HG03103 (cell line): Measurements from ENCODE around the gene CR1.
A peak's percentile ranks its signal among the peaks of the same experiment; 100 is the strongest.
"Not testable (repeated sequence)": the region's sequence is repeated elsewhere in the genome, so short reads cannot be mapped to it uniquely, and the experiment has no call there.

ENCODE experiments used
- ATAC-seq: cut with Tn5 transposase; IDR thresholded peaks from one replicate; pipeline ENCODE4 v1.9.1; 2021; ENCODE audit warnings: low read depth; ENCODE audit not compliant: unreplicated experiment

Gene CR1

DNA sequence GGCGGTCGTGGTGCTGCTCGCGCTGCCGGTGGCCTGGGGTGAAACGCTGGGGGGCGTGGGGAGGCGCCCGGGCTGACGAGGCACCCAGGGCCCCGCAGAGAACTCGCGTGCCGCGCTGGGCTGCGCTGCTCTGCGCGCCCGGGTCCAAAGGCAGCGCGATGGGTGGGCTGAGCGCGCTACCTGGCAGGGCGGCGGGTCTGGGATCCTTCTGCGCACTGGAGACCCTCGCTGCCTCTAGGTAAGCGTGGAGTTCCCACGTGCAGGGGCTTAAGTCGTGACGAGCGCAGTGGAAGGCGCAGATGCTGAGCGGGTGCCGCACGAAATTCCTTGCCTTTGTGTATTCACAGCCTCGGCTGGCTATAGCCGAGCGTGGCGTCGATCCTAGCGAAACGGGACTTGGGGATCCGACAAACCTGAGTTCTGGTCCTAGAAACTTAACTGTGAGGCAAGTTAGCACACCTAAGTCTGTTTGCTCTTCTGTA, 173.6 kb downstream of the CR1 start:
- no peak for ATAC-seq

DNA sequence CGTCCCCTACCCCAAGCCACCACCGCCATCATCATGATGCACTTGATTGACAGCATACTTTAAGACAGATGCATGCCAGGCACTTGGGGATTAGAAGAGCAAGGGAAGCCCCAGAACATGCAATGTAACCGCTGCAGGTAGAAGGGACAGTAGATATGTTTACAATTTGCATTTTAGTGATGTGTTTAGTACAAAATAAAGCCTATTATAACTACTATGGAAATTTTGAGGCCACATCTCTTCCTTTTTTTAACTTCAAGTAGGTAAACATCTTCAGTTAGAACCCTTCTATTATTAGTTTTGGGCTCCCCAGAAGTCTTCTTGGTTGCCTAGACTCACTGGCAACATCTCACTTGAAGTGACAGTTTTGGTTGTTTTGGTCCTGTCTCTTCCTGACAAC, 174.2 kb downstream of the CR1 start:
- peak; percentile 56 for ATAC-seq

- ATAC-seq, result no peak
These were observed 175.0 kb downstream of the CR1 start for GRCh38 chr1:207670997-207671396.

- no peak for ATAC-seq
These were observed 176.7 kb downstream of the CR1 start for GRCh38 chr1:207672522-207673130.

DNA sequence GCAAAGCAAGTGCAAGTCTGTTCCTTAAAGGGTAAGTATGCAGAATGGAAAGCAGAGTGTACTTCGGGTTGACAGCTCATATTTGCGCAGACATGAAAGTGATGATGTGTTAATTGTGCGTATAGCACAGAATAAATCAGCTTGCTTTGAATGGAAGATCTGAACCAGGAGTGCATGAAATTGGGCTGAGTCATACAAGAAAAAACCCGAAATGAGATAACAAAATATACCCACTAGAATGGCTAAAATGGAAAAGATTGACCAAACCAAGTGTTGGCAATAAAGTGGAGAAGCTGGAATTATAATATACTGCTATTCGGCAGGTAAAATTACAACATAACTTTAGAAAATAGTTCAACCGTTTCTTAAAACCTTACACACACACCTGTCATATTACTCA, 177.4 kb downstream of the CR1 start:
- no peak for ATAC-seq

GRCh38 chr1:207676153-207676552, 180.2 kb downstream of the CR1 start:
- no peak for ATAC-seq

GRCh38 chr1:207680590-207681388, 184.8 kb downstream of the CR1 start:
- ATAC-seq, result not testable (repeated sequence)

- not testable (repeated sequence) for ATAC-seq
These were observed 187.0 kb downstream of the CR1 start for GRCh38 chr1:207682872-207683434.

DNA sequence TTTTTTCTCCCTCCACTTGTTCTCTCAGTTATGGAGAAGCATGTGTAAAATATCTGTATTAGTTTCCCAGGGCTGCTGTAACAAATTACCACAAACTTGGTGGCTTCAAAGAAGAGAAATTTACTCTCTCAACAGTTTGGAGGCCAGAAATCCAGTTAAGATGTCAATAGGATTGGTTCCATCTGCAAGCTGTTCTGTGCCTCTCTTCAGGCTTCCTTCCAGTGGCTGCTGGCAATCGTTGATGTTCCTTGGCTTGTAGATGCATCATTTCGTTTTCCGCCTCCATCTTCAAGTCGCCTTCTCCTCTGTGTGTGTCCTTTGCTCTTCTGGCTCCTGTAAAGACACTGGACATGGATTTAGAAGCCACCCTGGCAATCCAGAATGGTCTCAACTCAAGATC, 194.6 kb downstream of the CR1 start:
- not testable (repeated sequence) for ATAC-seq

DNA sequence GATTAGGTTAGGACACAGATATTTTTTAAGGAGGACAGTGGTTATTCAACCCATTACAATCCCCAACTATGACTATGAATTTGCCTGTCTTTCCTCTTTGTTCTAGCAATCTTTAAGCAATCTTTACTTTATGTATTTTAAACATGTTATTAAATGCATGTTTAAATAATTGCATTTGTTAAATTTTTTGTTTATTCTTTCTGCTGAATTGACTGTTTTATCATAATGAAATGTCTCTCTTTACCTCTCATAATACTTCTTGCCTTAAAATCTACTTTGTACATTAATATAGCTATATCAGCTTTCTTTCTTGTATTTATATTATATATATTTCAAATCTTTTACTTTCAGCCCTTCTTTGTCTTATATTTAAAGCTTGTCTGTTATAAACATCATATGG, 195.1 kb downstream of the CR1 start:
- no peak for ATAC-seq
